Astrocyte (in vitro differentiated cells and primary cell): ENCODE data around the gene KIF1A.

Experiments
- EZH2 ChIP-seq: IDR thresholded peaks from 2 replicates; pipeline ENCODE4 v1.6.1; 2012; ENCODE audit warnings: mild to moderate bottlenecking, low read length, inconsistent platforms; ENCODE audit not compliant: insufficient read depth
- TF ChIP-seq, protein P1 (sequence below): IDR thresholded peaks from 2 replicates; pipeline ENCODE4 v1.5.1; 2011; ENCODE audit warnings: low read depth, mild to moderate bottlenecking, inconsistent platforms, low read length, moderate library complexity; ENCODE audit not compliant: insufficient read depth

DNA sequence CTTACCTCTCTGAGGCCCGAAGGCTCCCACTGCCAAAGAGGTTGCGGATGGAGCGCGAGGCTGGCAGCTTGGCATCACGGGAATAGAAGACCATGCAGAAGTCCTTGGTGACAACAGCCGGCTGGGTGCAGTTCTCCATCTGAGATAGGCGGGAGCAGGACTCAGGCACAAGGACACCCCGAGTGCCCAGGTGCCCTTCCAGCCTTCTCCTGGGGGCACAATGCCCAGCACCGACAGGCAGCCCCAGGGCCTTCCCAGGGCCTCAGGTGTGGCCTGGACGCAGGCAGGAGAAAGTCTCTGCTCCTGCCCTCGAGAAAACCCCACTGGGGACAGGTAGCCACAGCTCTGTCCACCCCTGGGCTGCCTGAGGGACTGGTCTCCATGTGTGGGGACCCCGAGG is 94.8 kb downstream of the KIF1A start:
- TF ChIP-seq, protein P1, sequence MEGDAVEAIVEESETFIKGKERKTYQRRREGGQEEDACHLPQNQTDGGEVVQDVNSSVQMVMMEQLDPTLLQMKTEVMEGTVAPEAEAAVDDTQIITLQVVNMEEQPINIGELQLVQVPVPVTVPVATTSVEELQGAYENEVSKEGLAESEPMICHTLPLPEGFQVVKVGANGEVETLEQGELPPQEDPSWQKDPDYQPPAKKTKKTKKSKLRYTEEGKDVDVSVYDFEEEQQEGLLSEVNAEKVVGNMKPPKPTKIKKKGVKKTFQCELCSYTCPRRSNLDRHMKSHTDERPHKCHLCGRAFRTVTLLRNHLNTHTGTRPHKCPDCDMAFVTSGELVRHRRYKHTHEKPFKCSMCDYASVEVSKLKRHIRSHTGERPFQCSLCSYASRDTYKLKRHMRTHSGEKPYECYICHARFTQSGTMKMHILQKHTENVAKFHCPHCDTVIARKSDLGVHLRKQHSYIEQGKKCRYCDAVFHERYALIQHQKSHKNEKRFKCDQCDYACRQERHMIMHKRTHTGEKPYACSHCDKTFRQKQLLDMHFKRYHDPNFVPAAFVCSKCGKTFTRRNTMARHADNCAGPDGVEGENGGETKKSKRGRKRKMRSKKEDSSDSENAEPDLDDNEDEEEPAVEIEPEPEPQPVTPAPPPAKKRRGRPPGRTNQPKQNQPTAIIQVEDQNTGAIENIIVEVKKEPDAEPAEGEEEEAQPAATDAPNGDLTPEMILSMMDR = no peak
- TF ChIP-seq EZH2 = no peak
